ENCODE data around the gene CCNDBP1. TPM values are rescaled to one million over a fixed set of nuclear protein-coding genes. Genes with fewer than 3 reads are reported as not detected.

CCNDBP1 gene
- total and polyA plus RNA-seq, 2 of the 8 experiments (the other 6 are each of a cell fraction or from before 2014, with no cell fraction given): 23.4 to 29.0 TPM

DNA sequence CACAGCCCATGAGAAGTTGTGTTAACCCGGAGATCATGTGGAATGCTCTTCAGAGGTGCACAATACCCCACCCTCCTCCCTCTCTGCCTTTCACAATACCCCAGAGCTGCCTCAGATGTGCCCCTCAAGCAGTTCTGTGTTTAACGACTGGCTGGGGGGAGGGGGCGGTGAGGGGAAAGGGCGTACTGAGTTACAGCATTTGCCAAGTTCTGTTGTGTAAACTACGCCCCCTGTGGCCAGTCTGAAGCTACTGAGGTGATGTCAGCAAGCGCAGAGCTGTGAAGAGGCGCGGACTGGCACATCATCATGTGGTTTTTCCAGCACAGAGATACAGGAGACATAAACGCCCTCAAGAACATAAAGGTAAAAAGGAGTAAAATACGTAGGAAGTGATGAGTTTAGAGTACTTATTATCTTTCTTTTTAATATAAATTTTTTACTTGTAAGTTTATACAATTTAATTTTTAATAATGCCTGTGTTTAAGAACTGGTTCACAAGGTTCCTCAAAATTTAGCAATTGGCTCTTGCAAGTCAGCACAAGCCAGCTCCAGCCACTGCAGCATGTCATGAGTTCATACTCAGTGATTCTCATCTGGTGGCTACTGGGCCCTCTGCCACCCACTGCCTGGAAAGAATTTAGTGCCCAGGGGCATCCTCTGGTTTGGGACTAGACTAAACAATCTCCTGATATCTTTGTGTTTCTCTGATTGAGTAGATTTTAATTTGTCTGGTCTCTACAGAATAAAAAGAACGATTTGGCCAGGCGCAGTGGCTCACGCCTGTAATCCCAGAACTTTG is 33.9 kb downstream of the CCNDBP1 start:
- Histone ChIP-seq H4K5ac (ENCODE audit: insufficient read length, low read depth, low read length) (no peak overlapping the region), H3K27ac (ENCODE audit: low read depth, low read length) (no peak overlapping the region), H2BK15ac (ENCODE audit: low read length) (no peak overlapping the region), H3K9ac (replicated peaks in 1 of 4; ENCODE audit: extremely low read depth in 1 of 4, low read depth in 3 of 4, low read length in 3 of 4) (no peak overlapping the region), H3K79me2 (ENCODE audit: control insufficient read depth in 1 of 2, insufficient read depth in 2 of 2, low read length in 2 of 2) (no peaks in the 10 kb centered on the region), H3K56ac (replicated peaks; ENCODE audit: insufficient read length, low read depth, low read length) (no peak overlapping the region), H3K9me3 (ENCODE audit: insufficient read depth in 2 of 2, low read depth in 1 of 2, low read length in 1 of 2) (no peaks in the 10 kb centered on the region), H3K4ac (replicated peaks; ENCODE audit: insufficient read length, low read depth, low read length) (no peak overlapping the region), H3K27me3 (replicated peaks in 1 of 4; ENCODE audit: control insufficient read depth in 3 of 4, extremely low read depth in 1 of 4, insufficient read depth in 3 of 4, low read length in 3 of 4) (peaks cover 0 to 2% (median 0%) of the 10 kb centered on the region in 4 experiments; a peak in 2 of 7 replicates), H2AK5ac (ENCODE audit: low read depth, low read length) (no peak overlapping the region), H4K20me1 (replicated peaks in 1 of 2; ENCODE audit: control insufficient read depth in 1 of 2, insufficient read depth in 2 of 2, low read length in 2 of 2) (no peaks in the 10 kb centered on the region), H3K14ac (ENCODE audit: insufficient read length) (no peak overlapping the region), H3K4me1 (replicated peaks in 1 of 4; ENCODE audit: control insufficient read depth in 3 of 4, insufficient read depth in 4 of 4, low read length in 3 of 4) (peaks cover 0 to 3% (median 1%) of the 10 kb centered on the region in 4 experiments; a peak in 3 of 7 replicates), H4K8ac (ENCODE audit: extremely low read depth, insufficient read depth, low read length) (no peak overlapping the region), H2BK5ac (ENCODE audit: low read depth, low read length) (no peak overlapping the region), H3K36me3 (ENCODE audit: control insufficient read depth in 2 of 4, insufficient read depth in 4 of 4, low read length in 3 of 4) (no peaks in the 10 kb centered on the region), H3K4me3 (ENCODE audit: extremely low read depth in 1 of 4, insufficient read depth in 2 of 4, low read depth in 3 of 4, low read length in 4 of 4) (no peak overlapping the region), H4K91ac (replicated peaks; ENCODE audit: insufficient read length, low read length) (no peak overlapping the region), H3K4me2 (ENCODE audit: insufficient read depth in 1 of 2, low read depth in 2 of 2, low read length in 2 of 2) (peak overlapping the region; percentile 35 to 39; a peak in 2 of 4 replicates), H2BK120ac (replicated peaks; ENCODE audit: low read depth, low read length) (no peak overlapping the region), H3K23me2 (ENCODE audit: low read depth, low read length) (peaks cover 1% of the 10 kb centered on the region; the same call in 1 of the 2 replicates), H3K18ac (ENCODE audit: extremely low read depth, low read length) (peak overlapping the region; percentile 60; the same call in 1 of the 2 replicates), H3K23ac (ENCODE audit: insufficient read length) (no peak overlapping the region), H3K79me1 (ENCODE audit: low read depth, low read length) (no peaks in the 10 kb centered on the region; the same call in 1 of the 2 replicates), H2BK20ac (ENCODE audit: low read length) (no peak overlapping the region), H2BK12ac (ENCODE audit: low read depth, low read length) (no peak overlapping the region; the same call in 1 of the 2 replicates), H2AFZ (ENCODE audit: low read length) (peak overlapping the region; percentile 98)
- peak; percentile 93 for FAIRE-seq
- peak in 1 of 2 experiments; percentile 77 for DNase-seq (ENCODE audit: low read depth in 1 of 2, low spot score in 2 of 2)
- ChIA-PET POLR2A (ENCODE audit: partially characterized antibody) (interaction anchor here (0.9 to 1.4 kb wide), 2 partner anchors 10 to 14 kb away, joined by 3 read pairs; no protein-coding TSS in a partner anchor), CTCF (ENCODE audit: partially characterized antibody) (interaction anchor here (0.6 to 8.7 kb wide), 21 partner anchors 9 to 564 kb away, joined by 3 to 65 read pairs (median 6); partner anchors contain the start of gene TGM5)
- WGBS, 2 experiments (ENCODE audit: extremely low coverage in 1 of 2, insufficient coverage in 1 of 2, insufficient read length in 1 of 2, insufficient replicate concordance in 2 of 2, low coverage in 1 of 2, low lambda C conversion rate in 2 of 2, missing lambda C conversion rate in 1 of 2): 41% methylated on average over 13 of the region's 13 CpGs; no CpG with 5 or more reads in 1 of the 2 experiments
- TF ChIP-seq CREB1 (IDR thresholded peaks at IDR 0.05): peak; percentile 78
- TF ChIP-seq RFX5 (IDR thresholded peaks at IDR 0.05; ENCODE audit: borderline replicate concordance, low read depth, low read length): no peak
- TF ChIP-seq EGR1 (IDR thresholded peaks at IDR 0.05; ENCODE audit: borderline replicate concordance, low read depth, low read length): no peak
- TF ChIP-seq SRF (IDR thresholded peaks at IDR 0.05; ENCODE audit: low read depth, low read length): no peak
- no peak for TF ChIP-seq NANOG (IDR thresholded peaks at IDR 0.05; ENCODE audit: insufficient read depth, low read depth, low read length, poor library complexity, severe bottlenecking)
- no peak for TF ChIP-seq NRF1 (IDR thresholded peaks at IDR 0.05; ENCODE audit: low read depth, low read length)
- no peak for TF ChIP-seq SAP30 (IDR thresholded peaks at IDR 0.05; ENCODE audit: insufficient read depth, insufficient replicate concordance, low read length)
- 0 out of 2 replicates have a peak, but pooled peaks have one; percentile 12 for TF ChIP-seq MAX (IDR thresholded peaks at IDR 0.05)
- TF ChIP-seq, protein P1, sequence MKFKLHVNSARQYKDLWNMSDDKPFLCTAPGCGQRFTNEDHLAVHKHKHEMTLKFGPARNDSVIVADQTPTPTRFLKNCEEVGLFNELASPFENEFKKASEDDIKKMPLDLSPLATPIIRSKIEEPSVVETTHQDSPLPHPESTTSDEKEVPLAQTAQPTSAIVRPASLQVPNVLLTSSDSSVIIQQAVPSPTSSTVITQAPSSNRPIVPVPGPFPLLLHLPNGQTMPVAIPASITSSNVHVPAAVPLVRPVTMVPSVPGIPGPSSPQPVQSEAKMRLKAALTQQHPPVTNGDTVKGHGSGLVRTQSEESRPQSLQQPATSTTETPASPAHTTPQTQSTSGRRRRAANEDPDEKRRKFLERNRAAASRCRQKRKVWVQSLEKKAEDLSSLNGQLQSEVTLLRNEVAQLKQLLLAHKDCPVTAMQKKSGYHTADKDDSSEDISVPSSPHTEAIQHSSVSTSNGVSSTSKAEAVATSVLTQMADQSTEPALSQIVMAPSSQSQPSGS (IDR thresholded peaks at IDR 0.05; ENCODE audit: low read length): peak; percentile 95

Measured in H1 (cell line).